Spleen (tissue), 11 donors: ENCODE data around the gene ETFRF1. TPM values are rescaled to one million over a fixed set of nuclear protein-coding genes. Genes with fewer than 3 reads are reported as not detected.

ENCODE experiments used
- DNase-seq: peaks from one replicate; pipeline ENCODE4 v3.0.0-alpha.2; 2020
- H3K27ac ChIP-seq, 8 donors: fragments of 200-600 bp; sonication (generic) in 7 of 8; 1 replicate in 4 of 8; 2 replicates in 4 of 8; pipeline versions ENCODE4 v1.5.0 to v1.8.0; 2016 to 2021; ENCODE audit warnings: inconsistent platforms in 4 of 8, mild to moderate bottlenecking in 4 of 8, moderate library complexity in 1 of 8
- H3K27me3 ChIP-seq, 7 donors: fragments of 200-600 bp; sonication (generic) in 6 of 7; replicated peaks in 1 of 7; 1 replicate in 4 of 7; 2 replicates in 3 of 7; pipeline versions ENCODE4 v1.5.0 to v1.8.0; 2016 to 2021; ENCODE audit warnings: inconsistent platforms in 3 of 7, mild to moderate bottlenecking in 1 of 7
- H3K36me3 ChIP-seq, 6 donors: fragments of 200-600 bp; sonication (generic) in 5 of 6; 1 replicate in 4 of 6; 2 replicates in 2 of 6; pipeline versions ENCODE4 v1.5.0 to v1.8.0; 2016 to 2021; ENCODE audit warnings: inconsistent platforms in 2 of 6
- H3K4me1 ChIP-seq, 6 donors: fragments of 200-600 bp; sonication (generic) in 5 of 6; 1 replicate in 3 of 6; 2 replicates in 3 of 6; pipeline versions ENCODE4 v1.5.0 to v1.8.0; 2016 to 2021; ENCODE audit warnings: inconsistent platforms in 3 of 6
- H3K4me3 ChIP-seq, 8 donors: fragments of 200-600 bp; sonication (generic) in 7 of 8; 1 replicate in 4 of 8; 2 replicates in 4 of 8; pipeline versions ENCODE4 v1.5.0 to v1.8.0; 2016 to 2021; ENCODE audit warnings: inconsistent platforms in 4 of 8, mild to moderate bottlenecking in 4 of 8, moderate library complexity in 2 of 8
- H3K9me3 ChIP-seq, 8 donors: fragments of 200-600 bp; sonication (generic) in 7 of 8; 1 replicate in 4 of 8; 2 replicates in 4 of 8; pipeline versions ENCODE4 v1.5.0 to v1.8.0; 2016 to 2021; ENCODE audit warnings: inconsistent platforms in 4 of 8
- CTCF ChIP-seq, 11 experiments: fragments of 200-600 bp in 7 of 11; fragments of 450-650 bp in 4 of 11; sonication (generic) in 4 of 11; IDR thresholded peaks in 8 of 11; conservative IDR thresholded peaks in 3 of 11; 1 replicate in 7 of 11; 2 replicates in 4 of 11; pipeline versions ENCODE4 v1.4.0 to v1.8.0; 2016 to 2021; ENCODE audit warnings: antibody characterized with exemption in 11 of 11, inconsistent platforms in 4 of 11, mild to moderate bottlenecking in 1 of 11
- POLR2A ChIP-seq, 3 donors: fragments of 450-650 bp; IDR thresholded peaks; one replicate each; pipeline ENCODE4 v1.5.1; 2017; ENCODE audit warnings: antibody characterized with exemption in 3 of 3, mild to moderate bottlenecking in 1 of 3
- POLR2AphosphoS5 ChIP-seq, 3 donors: sonication (generic); formaldehyde crosslinking; IDR thresholded peaks; one replicate each; pipeline ENCODE4 v1.5.1; 2017; ENCODE audit warnings: antibody characterized with exemption in 3 of 3
- WGBS, 5 donors: extraction: QIAGEN DNeasy Blood & Tissue Kit in 3 of 5; methylation state at CpG; one replicate each; pipeline versions ENCODE4 v1.1.5 to v1.1.7; 2013 to 2018; 5-methylcytosine and 5-hydroxymethylcytosine counted together
- intact Hi-C: fragments of 100-400 bp; cut with DNase I; formaldehyde crosslinking; loops from one replicate; pipeline ENCODE4 v1.15.0; 2023; ENCODE audit warnings: low total_unique reads
- polyA plus RNA-seq, 3 donors: library from polyadenylated mRNA; stranded (reverse); fragments of 200-250 nt; gene quantifications; one replicate each; pipeline ENCODE4 v1.2.1, GENCODE V29; 2013
- total RNA-seq, 7 donors: library from RNA; depleted of rRNA in 3 of 7; stranded (reverse); fragments of >200 nt in 3 of 7; fragmentation: NEBNext Ultra II Directional in 4 of 7; extraction: Animal tissue kit (Norgen Biotek cat#: 25700) in 4 of 7; gene quantifications; one replicate each; pipeline versions ENCODE4 v1.1.0 to v1.2.1, GENCODE V29; 2016 to 2021
- donor health status: healthy with polysubstance abuse.
- donor health status: DM: no; HTN: no; CAD: no; lungs with moderate emphysema.
- donor health status: DM: no; HTN: no; CAD: no.
- donor health status: Bipolar disorder and iron deficiency.
- donor health status: healthy.
- donor health status: DM: no; HTN: no; CAD: no.
- donor health status: DM: yes; HTN: yes; CAD: no.

The ETFRF1 gene
- total and polyA plus RNA-seq, 10 donors, result 17.2 to 50.0 (median 23.9) TPM

GRCh38 chr12:25207411-25207810 is 12.4 kb downstream of the ETFRF1 start:
- no peak overlapping the region for H3K4me3 ChIP-seq
- peaks cover 0 to 91% (median 24%) of the 10 kb centered on the region in 6 donors for H3K36me3 ChIP-seq
- no peaks in the 10 kb centered on the region for H3K9me3 ChIP-seq
- no peak for DNase-seq
- no peaks in the 10 kb centered on the region for H3K27me3 ChIP-seq
- intact Hi-C loops, result no loop called here
- peaks cover 0 to 5% (median 0%) of the 10 kb centered on the region in 6 donors for H3K4me1 ChIP-seq
- no peak overlapping the region for H3K27ac ChIP-seq
- TF ChIP-seq POLR2A (IDR thresholded peaks at IDR 0.05), result no peak
- TF ChIP-seq CTCF (IDR thresholded peaks at IDR 0.05 in 8 of 11, conservative IDR thresholded peaks at IDR 0.05 in 3 of 11), result no peak
- TF ChIP-seq POLR2AphosphoS5 (IDR thresholded peaks at IDR 0.05), result no peak
- 95 to 99% (median 98%) methylated on average over 6 of the region's 6 CpGs for WGBS, 5 donors

GRCh38 chr12:25207846-25208245 is 12.8 kb downstream of the ETFRF1 start:
- Histone ChIP-seq H3K36me3 (peaks cover 0 to 90% (median 24%) of the 10 kb centered on the region in 6 donors), H3K4me3 (no peak overlapping the region), H3K4me1 (peaks cover 0 to 5% (median 0%) of the 10 kb centered on the region in 6 donors), H3K27ac (no peak overlapping the region), H3K27me3 (no peaks in the 10 kb centered on the region), H3K9me3 (no peaks in the 10 kb centered on the region)
- no peak for DNase-seq
- TF ChIP-seq CTCF (IDR thresholded peaks at IDR 0.05 in 8 of 11, conservative IDR thresholded peaks at IDR 0.05 in 3 of 11), result no peak
- no peak for TF ChIP-seq POLR2AphosphoS5 (IDR thresholded peaks at IDR 0.05)
- 58 to 92% (median 74%) methylated on average over 1 of the region's 1 CpG for WGBS, 5 donors
- intact Hi-C loops, result no loop called here

- 78 to 100% (median 93%) methylated on average over 1 of the region's 1 CpG for WGBS, 5 donors
- intact Hi-C loops, result no loop called here
- H3K4me3 ChIP-seq, result no peak overlapping the region
- H3K4me1 ChIP-seq, result peaks cover 0 to 5% (median 0%) of the 10 kb centered on the region in 6 donors
- no peaks in the 10 kb centered on the region for H3K27me3 ChIP-seq
- DNase-seq, result no peak
- TF ChIP-seq POLR2AphosphoS5 (IDR thresholded peaks at IDR 0.05), result no peak
- TF ChIP-seq POLR2A (IDR thresholded peaks at IDR 0.05), result no peak
- no peak for TF ChIP-seq CTCF (IDR thresholded peaks at IDR 0.05 in 8 of 11, conservative IDR thresholded peaks at IDR 0.05 in 3 of 11)
- H3K27ac ChIP-seq, result no peak overlapping the region
- peaks cover 0 to 86% (median 24%) of the 10 kb centered on the region in 6 donors for H3K36me3 ChIP-seq
- no peaks in the 10 kb centered on the region for H3K9me3 ChIP-seq
Observed at GRCh38 chr12:25208554-25208953, 13.5 kb downstream of the ETFRF1 start.

- WGBS, 5 donors, result 94 to 100% (median 99%) methylated on average over 1 of the region's 1 CpG
- no peak for TF ChIP-seq CTCF (IDR thresholded peaks at IDR 0.05 in 8 of 11, conservative IDR thresholded peaks at IDR 0.05 in 3 of 11)
- TF ChIP-seq POLR2A (IDR thresholded peaks at IDR 0.05), result no peak
- no peak for TF ChIP-seq POLR2AphosphoS5 (IDR thresholded peaks at IDR 0.05)
- no peak overlapping the region for H3K27ac ChIP-seq
- H3K36me3 ChIP-seq, result peaks cover 0 to 64% (median 4%) of the 10 kb centered on the region in 6 donors
- no peaks in the 10 kb centered on the region for H3K27me3 ChIP-seq
- no peak overlapping the region for H3K4me3 ChIP-seq
- peaks cover 0 to 5% (median 0%) of the 10 kb centered on the region in 6 donors for H3K4me1 ChIP-seq
- H3K9me3 ChIP-seq, result no peaks in the 10 kb centered on the region
- no peak for DNase-seq
- intact Hi-C loops, result no loop called here
Observed at GRCh38 chr12:25213338-25213737, 18.3 kb downstream of the ETFRF1 start.
